ENCODE measurements around the gene NAALADL1.
"Not testable (repeated sequence)": the region's sequence is repeated elsewhere in the genome, so short reads cannot be mapped to it uniquely, and the experiment has no call there.

Gene NAALADL1

DNA sequence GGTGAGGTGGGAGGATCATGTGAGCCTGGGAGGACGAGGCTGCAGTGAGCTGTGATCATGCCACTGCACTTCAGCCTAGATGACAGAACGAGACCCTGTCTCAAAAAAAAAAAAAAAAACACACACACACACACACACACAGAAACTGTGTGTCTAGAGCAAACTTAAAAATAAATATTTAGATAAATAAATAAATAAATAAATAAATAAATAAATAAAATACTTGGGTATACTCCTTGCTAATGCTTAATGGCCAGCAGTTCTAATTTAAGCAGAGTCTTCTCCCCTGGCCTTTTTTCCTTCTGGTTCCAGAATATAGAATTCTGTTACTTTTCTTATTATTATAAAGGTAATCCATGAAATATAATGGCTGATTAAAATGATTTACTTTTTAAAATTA lies 49.5 kb downstream of the NAALADL1 start:
- DNase-seq: no peak

GRCh38 chr11:65008016-65008415 lies 50.3 kb downstream of the NAALADL1 start:
- no peak for DNase-seq

GRCh38 chr11:65003968-65004367 lies 54.4 kb downstream of the NAALADL1 start:
- DNase-seq: not testable (repeated sequence)

DNA sequence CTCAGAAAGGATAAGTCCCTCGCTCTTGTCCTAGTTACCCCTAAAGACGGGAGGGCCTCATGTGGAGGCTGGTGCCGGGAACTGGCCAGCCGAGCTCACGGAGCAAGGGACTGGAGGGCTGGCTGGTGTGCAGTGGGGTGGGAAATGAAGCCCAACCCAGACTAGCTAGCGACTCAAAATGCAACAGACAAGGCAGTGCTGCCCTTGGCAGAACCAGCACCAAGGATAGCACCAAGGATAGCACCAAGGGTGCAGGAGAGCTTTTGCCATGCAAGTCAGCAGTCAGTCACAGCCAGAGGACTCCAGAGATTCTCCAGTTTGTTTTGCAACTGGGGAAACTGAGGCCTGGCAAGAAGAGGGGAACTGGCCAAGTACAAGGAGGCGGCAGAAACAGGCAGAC lies 55.1 kb downstream of the NAALADL1 start:
- no peak for DNase-seq

DNA sequence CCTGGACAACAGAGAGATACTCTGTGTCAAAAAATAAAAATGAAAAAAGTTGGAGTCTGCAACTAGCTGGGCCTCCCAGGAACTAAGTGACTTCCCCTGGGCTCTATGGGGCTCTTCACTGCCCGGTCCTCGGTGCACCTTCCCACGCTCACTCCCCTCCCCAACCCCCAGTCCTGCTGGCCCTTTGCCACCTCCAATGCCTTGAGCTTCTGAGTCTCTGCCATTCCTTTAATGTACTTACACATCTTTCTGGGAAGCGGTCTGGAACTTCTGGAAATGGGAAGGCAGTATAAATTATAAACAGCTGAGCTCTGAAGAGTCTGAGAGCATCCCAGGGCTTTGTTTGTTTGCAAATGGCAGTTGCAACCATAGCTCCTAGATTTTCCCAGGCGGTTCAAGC lies 55.6 kb downstream of the NAALADL1 start:
- no peak for DNase-seq

DNA sequence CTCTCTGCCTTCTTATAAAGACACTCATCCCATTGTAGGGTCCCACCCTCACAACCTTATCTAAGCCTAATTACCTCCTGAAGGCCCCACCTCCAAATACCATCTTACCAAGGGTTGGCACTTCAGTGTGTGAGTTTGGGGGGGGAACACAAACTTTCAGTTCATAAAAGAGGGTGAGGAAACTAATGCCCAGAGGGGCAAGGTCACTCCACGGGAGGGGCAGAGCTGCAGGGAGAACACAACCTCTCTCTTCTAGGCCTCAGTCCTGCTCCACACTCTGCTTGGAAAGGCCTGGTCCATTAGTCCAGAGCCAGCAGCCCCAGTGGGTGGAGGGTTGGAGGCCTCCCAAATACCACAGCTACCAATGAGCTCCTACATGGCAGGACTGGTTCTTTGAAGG lies 58.9 kb downstream of the NAALADL1 start:
- no peak for DNase-seq

DNA sequence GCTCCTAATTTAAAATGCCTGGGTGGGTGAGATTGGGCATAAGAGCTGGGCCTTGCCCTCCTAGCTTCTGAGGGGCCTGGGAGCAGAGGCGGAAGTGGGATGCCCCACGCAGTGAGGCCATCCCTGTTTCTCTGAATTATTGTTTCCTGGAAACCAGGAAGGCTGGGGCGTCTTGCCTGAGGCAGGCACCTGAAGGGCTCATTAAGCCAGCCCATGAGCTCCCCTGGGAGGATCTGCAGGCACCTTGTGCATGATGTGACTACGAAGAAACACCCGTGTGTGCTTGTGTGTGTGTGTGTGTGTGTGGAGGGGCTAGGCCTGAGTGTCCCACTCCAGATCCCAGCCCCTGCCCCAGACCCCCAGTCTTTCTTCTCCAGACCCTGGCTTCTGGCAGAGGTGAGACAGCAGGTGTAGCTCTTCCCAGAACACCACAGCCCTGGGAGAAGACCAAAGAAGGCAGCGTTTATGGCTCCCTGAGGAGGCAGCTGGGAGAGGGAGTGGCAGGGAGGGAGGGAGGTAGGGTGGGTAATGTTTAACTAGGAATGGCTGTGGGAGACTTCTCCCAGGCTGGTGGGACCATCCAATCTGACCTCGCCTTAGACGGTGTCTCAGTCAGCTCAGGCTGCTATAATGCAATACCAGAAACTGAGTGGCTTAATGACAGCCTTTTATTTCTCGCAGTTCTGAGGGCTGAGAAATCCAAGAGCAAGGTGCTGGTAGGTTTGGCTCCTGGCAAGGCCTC lies 59.5 kb downstream of the NAALADL1 start:
- DNase-seq: no peak

GRCh38 chr11:64998141-64998540 lies 60.2 kb downstream of the NAALADL1 start:
- DNase-seq: no peak

- no peak for DNase-seq
These were observed 61.5 kb downstream of the NAALADL1 start, which contains the start of gene BATF2 for GRCh38 chr11:64996710-64997380. Gene BATF2, minus strand, starts transcription at chr11:64996971. Its CDS starts 57 bp downstream, at chr11:64996914.

DNA sequence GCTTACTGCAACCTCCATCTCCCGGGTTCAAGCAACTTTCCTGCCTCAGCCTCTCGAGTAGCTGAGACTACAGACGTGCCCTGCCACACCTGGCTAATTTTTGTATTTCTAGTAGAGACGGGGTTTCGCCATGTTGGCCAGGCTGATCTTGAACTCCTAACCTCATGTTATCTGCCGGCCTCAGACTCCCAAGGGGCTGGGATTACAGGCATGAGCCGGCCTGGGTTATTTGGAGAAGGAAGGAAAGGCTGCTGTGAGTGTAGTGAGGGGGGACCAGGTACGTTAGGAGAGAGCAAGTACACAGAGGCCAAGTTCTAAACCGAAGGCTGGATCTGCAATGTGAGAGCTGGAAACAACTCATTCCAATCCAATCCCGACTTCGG lies 62.0 kb downstream of the NAALADL1 start:
- no peak for DNase-seq

Data from T-helper 9 cell (primary cell).